ENCODE results near the gene ECE2. TPM values are rescaled to one million over a fixed set of nuclear protein-coding genes. Genes with fewer than 3 reads are reported as not detected.

Gene ECE2
- total and polyA plus RNA-seq, 10 of the 15 experiments (the other 5 are each of a cell fraction or from before 2014, with no cell fraction given) = not detected

- Histone ChIP-seq H3K79me2 (ENCODE audit: control insufficient read depth, insufficient read depth, low read length) (peaks cover 17% of the 10 kb centered on the region), H3K27ac (ENCODE audit: control insufficient read depth, insufficient read depth) (peak overlapping the region; percentile 91), H3K9ac (ENCODE audit: control insufficient read depth, insufficient read depth, low read length) (peak overlapping the region; percentile 98), H3K27me3 (replicated peaks in 1 of 2; ENCODE audit: control insufficient read depth in 2 of 2, insufficient read depth in 2 of 2, low read length in 1 of 2) (no peaks in the 10 kb centered on the region), H3K9me3 (replicated peaks; ENCODE audit: control insufficient read depth, insufficient read depth, low read length) (no peaks in the 10 kb centered on the region), H3K4me1 (ENCODE audit: control insufficient read depth, insufficient read depth, low read length) (no peaks in the 10 kb centered on the region), H4K20me1 (ENCODE audit: control insufficient read depth, insufficient read depth) (no peaks in the 10 kb centered on the region), H3K4me2 (ENCODE audit: control insufficient read depth, insufficient read depth) (peak overlapping the region; percentile 100), H2AFZ (ENCODE audit: control insufficient read depth, low read depth, low read length) (peak overlapping the region; percentile 90), H3K36me3 (ENCODE audit: control insufficient read depth in 2 of 2, insufficient read depth in 2 of 2, low read length in 1 of 2) (peaks cover 0 to under 1% of the 10 kb centered on the region in 2 experiments; a peak in 2 of 4 replicates), H3K4me3 (peak overlapping the region; percentile 82)
- ChIA-PET RAD21 (ENCODE audit: unreplicated experiment) (interaction anchor here (1.0 to 1.5 kb wide), 6 partner anchors 23 to 366 kb away, joined by 3 to 17 read pairs (median 4); partner anchors contain the start of genes ABCC5, ABCF3 and PARL), SMC1A (ENCODE audit: uncharacterized antibody, unreplicated experiment) (interaction anchor here (0.6 to 1.2 kb wide), 7 partner anchors 21 to 355 kb away, joined by 3 to 6 read pairs (median 3); partner anchors contain the start of gene VWA5B2), POLR2A (no interaction called here), CTCF (interaction anchor here (0.6 to 7.1 kb wide), 22 partner anchors 8 to 670 kb away, joined by 3 to 69 read pairs (median 4); partner anchors contain the start of genes PARL and VWA5B2)
- 16% methylated on average over 20 of the region's 20 CpGs for whole genome bisulfite sequencing (ENCODE audit: insufficient coverage, insufficient replicate concordance, low lambda C conversion rate, missing lambda C conversion rate)
- in situ Hi-C loops (cut with MboI) = no loop called here
- no TSS peak for BruUV-seq (replicated peaks)
- intact Hi-C loops (cut with micrococcal nuclease; ENCODE audit: unreplicated experiment) = loop anchor here (1.0 to 10.0 kb wide), 4 partner anchors 47 to 355 kb away; partner anchors contain the start of genes ABCC5, ABCF3 and PSMD2
- ATAC-seq = peak; percentile 88
- DNase-seq (ENCODE audit: low read depth, low spot score) = peak; percentile 85
- peak; percentile 84 for FAIRE-seq
- TF ChIP-seq CREB1 (IDR thresholded peaks at IDR 0.05; ENCODE audit: low read depth) (peak; percentile 23; the same call in 1 of the 2 replicates), CTCF (IDR thresholded peaks at IDR 0.05 in 2 of 3, conservative IDR thresholded peaks at IDR 0.05 in 1 of 3; ENCODE audit: control insufficient read depth in 2 of 3, extremely low read depth in 1 of 3, insufficient read depth in 1 of 3, low read depth in 3 of 3, low read length in 3 of 3) (peak; percentile 96 to 97 (median 96)), STAT1 (conservative IDR thresholded peaks at IDR 0.05) (no peak), JUNB (IDR thresholded peaks at IDR 0.05) (no peak), ZNF592 (IDR thresholded peaks at IDR 0.05) (no peak), ZNF207 (IDR thresholded peaks at IDR 0.05; ENCODE audit: borderline replicate concordance) (no peak), JUND (IDR thresholded peaks at IDR 0.05; ENCODE audit: low read depth, low read length) (no peak), KDM1A (IDR thresholded peaks at IDR 0.05; ENCODE audit: borderline replicate concordance) (no peak), FOXM1 (IDR thresholded peaks at IDR 0.05; ENCODE audit: low read depth, low read length) (peak; percentile 69; the same call in 1 of the 2 replicates)
- TF ChIP-seq, protein P1, sequence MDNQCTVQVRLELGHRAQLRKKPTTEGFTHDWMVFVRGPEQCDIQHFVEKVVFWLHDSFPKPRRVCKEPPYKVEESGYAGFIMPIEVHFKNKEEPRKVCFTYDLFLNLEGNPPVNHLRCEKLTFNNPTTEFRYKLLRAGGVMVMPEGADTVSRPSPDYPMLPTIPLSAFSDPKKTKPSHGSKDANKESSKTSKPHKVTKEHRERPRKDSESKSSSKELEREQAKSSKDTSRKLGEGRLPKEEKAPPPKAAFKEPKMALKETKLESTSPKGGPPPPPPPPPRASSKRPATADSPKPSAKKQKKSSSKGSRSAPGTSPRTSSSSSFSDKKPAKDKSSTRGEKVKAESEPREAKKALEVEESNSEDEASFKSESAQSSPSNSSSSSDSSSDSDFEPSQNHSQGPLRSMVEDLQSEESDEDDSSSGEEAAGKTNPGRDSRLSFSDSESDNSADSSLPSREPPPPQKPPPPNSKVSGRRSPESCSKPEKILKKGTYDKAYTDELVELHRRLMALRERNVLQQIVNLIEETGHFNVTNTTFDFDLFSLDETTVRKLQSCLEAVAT (IDR thresholded peaks at IDR 0.05) = no peak
- TF ChIP-seq, protein P2, sequence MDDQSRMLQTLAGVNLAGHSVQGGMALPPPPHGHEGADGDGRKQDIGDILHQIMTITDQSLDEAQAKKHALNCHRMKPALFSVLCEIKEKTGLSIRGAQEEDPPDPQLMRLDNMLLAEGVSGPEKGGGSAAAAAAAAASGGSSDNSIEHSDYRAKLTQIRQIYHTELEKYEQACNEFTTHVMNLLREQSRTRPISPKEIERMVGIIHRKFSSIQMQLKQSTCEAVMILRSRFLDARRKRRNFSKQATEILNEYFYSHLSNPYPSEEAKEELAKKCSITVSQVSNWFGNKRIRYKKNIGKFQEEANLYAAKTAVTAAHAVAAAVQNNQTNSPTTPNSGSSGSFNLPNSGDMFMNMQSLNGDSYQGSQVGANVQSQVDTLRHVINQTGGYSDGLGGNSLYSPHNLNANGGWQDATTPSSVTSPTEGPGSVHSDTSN (IDR thresholded peaks at IDR 0.05; ENCODE audit: insufficient replicate concordance, low read depth, low read length) = no peak
These were observed 25.5 kb upstream of the ECE2 start for GRCh38 chr3:184250167-184250828.
